Hypothalamus (tissue), 51 donors: Measurements from ENCODE around the gene FAM131A.

Experiments used
- DNase-seq, 51 donors: peaks; one replicate each; lab custom pipeline; 2025; lab: John Stamatoyannopoulos, UW

Gene FAM131A

DNA sequence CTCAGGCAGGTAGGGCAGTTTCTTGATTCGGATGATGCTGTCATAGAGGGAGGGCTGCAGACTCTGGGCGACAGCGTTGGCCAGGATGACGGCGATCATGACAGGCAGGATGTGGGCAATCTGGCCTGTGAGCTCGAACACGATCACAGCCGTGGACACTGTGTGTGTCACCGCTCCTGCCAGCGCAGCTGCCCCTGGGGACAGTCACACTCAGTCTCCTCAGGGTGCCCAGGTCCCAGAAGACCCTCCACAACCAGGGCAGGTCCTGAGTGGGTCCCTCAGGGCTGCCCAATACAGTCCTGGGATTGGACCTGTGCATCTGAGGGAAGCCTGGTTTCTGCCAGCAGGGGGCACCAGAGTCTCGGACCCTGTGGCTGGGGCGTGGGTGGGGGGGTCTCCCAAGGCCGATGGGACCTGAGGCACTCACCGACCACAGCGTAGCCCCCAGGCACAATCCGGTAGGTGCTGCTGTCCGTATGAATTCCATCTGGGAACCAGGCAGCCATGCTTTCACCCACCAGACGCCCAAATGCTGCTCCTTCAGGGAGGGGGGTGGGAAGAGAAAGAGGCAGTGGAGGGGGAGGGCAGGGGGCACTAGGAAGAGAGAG is 16.8 kb downstream of the FAM131A start:
- DNase-seq = peak in 26 of 51 donors; percentile 5 to 68 (median 30)

DNA sequence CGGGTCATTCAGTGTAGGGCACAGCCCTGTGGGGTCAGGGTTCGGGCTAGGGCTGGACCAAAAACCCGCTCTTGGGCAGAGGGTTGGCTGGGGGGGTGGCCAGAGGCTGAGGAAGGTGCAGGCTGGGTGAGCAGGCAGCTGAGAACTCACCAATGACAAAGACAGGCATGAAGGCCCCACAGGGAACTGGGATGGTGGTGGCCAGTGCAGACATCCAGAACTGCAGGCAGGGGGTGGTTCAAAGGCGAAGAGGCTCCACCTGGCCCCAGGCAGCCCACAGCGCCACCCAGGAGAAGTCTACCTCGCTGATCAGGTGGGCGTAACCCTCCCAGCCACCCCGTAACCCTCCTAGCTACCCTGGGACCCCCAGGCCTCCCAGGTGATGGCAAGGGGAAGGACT is 17.4 kb downstream of the FAM131A start:
- DNase-seq = no peak

DNA sequence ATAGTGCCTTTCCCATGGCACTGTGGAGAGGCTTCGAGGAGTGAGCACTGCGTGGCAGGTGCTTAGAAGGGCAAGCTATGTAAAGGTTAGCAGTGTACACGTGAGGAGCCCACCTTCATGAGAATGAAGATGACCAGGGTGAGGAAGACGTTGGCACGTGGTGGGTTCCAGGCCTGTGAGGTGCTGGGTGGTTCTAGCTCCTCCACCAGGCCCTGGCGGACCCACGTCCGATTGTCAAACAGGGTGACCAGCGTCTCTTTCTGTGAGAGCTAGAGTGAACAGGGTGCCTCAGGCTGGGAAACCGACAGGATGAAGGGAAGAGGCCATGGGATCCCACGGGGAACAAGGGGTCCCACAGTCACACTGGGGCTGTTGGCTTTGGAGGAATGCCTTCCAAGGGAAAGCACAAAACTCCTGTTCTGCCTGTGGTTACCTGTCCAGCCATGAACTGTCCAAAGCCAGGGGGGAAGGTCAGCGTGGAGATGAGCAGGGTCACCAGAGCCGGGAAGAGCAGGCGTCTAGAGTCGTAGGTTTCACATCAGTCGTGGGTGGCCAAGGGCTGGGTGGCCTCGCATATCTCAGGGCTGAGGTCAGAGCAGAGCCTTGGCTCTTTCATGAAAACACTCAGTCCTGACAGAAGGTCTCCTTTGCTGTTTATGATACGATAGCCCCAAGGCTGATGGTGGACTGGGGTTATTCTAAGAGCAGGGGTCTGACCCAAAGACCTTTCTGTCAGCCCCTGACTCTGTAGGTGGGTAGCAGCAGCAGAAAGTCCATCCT is 18.1 kb downstream of the FAM131A start:
- no peak for DNase-seq

DNA sequence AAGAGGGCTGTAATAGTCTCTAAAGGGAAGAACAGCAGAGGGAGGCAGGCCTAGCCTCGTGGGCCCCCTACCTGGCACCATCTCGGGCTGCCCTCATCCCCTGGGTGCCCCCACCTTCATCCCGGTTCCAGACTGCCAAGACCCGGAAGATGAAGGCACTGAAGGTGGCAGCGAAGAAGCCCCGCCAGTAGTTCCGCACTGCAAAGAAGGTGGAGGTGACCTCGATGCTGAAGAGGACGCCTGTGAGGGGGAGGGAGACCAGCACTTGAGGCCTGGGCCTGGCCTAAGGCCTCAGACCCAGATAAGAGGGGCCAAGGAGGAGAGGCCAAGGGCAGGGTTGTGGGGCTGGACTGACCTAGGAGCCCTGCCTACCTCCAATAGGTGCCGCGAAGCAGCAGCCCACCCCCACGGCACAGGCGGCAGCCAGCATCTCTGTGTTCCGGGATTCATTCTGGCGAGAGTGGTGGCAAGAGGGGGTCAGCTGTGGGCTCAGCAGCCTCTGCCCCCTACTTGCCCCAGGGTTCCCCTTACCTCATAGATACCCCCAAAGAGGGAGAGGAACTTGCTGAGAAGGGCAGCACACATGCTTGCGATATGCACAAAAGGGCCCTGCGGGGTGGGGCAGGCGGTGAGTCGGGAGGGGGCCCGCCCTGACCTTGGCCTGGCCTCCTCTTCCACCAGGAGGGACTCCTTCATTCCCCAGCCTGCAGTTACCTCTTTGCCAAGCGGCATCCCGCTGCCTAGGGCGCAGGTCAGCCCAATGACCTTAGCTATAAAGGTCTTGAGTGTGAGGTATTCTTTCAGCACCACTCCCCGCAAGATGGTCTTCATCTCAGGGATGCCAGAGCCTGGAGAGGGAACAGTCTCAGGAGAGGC is 20.1 kb downstream of the FAM131A start:
- no peak for DNase-seq

DNA sequence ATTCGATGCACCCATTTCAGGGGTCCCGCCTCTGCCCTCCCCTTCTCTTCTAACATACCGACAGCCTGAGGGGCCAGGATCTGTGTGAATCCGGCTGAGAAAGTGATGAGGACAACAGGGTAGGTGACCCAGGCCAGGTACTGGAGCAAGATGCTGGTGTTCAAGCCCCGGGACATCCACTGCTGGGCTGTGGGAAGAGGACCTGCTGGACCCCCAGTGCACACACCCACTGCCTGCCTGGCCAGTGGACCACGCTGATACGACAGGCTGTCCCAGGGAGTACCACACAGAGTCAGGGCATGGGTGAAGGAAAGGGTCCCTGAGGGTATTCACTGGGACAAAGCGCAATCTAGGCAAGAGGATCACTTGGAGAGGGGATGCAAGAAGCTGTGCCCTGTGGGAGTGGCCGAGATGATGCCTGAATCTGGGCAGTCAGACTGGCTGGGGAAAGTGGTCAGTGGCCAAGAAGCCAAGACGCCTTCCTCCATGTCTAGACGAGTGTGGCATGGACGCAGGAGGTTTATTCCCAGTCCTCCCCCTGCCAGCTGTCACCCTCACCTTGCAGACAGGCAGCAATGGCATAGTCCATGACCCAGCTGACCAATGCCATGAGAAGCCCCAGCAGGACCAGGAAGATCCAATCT is 20.8 kb downstream of the FAM131A start:
- DNase-seq = no peak

DNA sequence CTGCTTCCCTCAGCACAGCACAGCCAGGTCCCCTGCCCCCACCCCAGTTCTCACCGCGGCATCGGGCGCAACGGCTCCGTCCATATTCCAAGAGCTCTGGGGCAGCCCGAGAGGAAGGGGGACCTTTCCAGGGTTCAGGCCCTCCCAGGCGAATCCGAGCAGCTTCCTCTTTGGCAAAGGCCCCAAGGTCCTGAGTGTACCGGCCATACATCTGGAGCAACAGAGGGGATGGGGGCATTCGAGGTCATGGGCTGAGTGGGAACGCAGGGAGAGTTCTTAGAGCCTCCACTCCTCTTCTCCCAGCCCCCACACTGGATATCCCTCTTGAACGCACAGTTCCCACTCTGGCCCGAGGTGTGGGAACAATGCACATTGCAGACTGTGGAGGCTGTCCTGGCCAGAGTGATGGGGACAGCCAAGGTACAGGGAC is 21.5 kb downstream of the FAM131A start:
- DNase-seq = no peak

DNA sequence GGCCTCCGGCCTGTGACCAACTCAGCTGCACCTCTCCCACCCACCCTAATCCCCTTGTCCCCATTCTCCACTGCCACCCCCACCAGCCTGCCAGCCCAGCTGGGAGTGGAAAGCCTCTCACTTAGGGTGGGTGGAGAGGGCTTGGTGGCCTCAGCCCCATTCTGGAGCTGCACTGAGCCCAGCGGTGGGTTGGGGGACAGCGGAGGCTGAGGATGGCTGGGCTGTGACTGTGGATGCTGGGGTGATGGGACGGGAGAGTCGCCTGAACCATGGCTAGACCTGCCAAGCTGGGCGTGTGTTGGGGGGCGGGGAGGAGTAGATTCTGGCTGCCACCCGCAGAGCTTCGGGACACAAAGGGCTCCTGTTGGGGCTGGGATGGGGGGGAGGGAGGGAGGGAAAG is 22.2 kb downstream of the FAM131A start:
- peak in 44 of 51 donors; percentile 14 to 89 (median 54) for DNase-seq

DNA sequence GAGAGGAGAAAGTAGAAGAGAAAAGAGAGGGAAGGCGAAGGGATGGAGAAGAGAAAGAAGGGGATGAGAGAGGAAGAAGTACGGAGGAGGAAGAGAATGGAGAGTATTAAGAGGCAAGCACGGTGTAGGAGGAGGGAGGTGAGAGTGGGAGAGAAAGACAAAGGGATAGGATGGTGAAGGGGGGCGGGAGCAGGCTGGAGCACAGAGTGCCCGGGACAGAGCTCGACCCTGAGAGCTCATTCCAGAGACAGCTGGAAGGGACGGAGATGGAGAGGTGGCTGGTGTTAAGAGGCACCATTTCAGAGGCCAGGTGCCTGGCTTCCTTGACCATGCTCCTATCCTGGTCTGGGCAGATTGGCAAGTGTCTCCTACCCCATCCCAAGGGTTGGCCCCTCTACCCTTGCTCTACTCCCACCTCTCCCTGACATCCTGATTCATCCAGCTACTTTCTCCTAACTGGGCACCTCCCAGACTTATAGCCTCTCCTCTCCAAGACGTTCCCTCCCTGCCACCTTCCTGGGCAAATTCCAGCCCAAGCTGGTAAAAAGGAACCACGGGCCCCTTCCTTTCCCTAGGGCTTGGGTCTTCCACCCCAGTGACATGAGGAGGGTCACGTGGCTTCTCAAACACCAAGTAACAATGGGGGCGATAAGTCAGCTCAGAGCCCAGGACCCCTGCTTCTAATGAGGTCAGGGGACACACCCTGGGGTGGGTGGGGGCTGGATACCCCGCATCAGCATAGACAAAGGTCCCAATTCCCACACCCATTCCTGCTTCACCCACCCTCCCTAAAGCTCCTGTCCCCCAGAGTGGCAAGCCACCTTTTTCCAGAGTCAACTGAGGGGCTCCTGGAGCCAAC is 22.9 kb downstream of the FAM131A start:
- peak in 9 of 51 donors; percentile 14 to 60 (median 38) for DNase-seq

DNA sequence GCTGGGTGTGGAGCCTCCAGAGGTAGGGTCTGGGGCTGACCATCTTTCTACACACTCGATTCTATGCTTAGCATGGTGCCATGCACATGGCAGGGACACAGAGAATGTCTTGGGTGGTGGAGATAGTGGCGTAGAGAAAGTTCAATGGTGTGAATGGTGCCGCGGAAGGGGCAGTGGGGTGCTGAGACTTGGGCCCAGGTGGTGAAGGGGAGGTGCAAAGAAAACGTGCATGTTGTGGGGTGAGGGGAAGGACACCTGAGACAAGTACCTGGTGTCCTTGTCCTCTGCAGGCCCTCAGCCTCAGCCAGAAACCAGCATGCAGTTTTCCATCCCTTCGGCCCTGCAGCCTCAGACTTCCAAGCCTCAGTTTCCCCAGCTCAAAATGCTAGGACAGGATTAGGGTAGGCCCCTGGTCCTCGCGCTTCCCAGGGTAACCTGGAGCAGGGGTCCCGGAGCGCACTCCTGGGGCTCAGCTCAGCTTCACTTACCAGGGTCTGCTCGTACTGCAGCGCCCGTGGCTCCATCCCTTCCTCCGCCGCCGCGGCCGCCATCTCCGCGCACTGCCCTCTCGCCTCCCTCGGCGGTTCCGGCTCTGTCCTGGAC is 23.6 kb downstream of the FAM131A start:
- peak in 2 of 51 donors; percentile 55 to 61 for DNase-seq

DNA sequence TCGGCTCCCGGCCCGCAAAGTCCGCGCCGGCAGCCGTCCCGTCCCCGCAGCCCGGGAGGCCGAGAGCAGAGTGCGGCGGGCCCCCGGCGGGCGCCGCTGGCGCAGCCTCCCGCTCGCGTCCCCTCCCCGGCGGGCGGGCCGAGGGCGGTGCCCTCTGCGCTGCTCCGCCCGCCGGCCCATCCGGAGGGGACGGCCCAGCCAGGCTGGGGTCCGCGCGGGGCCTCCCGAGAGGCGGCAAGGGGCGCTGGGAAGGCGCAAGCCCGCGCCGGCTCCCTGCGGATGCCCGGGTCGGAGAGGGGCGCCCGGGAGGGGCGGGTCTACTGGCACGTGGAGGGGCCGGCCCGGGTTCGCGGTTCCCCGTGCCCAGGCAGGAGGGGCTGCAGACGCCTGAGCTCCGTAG is 24.1 kb downstream of the FAM131A start, which contains the start of the genes CLCN2 and POLR2H:
CLCN2 (minus strand) TSS at position 74 of the 400 bp plus-strand sequence. CDS start 126 bp downstream, outside the sequence.
POLR2H (plus strand) TSS at position 179 of the 400 bp plus-strand sequence. CDS start 1,783 bp downstream, outside the sequence.
- peak in 44 of 51 donors; percentile 34 to 83 (median 67) for DNase-seq

DNA sequence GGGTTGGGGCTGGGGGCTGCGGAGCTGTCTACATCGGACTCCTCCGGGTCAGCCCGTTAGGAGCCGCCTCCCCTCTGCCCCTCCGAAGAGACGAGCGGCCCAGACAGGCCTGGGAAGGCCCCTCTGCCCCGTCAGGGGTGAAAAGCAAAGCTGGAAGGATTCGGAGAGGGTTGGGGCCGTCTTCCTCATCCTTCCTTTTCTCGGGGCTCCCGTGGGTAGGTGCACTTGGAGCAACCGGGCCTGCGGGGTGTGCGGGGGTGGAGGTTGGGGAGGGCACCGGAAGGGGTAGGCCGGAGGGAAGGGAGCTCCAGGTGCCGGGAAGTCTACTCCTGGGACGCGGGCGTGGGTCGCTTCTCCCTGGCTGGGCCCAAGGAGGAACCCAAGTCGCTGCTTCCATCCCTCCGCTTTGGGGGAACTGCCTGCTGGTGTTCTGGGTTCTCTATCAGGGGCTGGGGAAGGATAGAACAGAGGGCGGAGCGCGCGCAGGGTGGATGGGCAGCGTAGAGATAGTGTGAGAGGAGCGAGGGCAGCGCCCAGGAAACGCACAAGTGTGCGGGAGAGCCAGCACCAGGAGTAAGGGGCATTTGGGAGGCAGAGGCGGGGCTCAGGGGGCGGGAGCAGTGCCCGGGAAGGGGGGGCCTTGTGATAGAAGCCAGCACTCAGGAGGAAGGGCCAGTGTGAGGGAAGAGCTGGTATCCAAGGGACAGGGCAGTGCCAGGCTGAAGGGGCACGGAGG is 24.7 kb downstream of the FAM131A start:
- peak in 48 of 51 donors; percentile 17 to 93 (median 78) for DNase-seq

DNA sequence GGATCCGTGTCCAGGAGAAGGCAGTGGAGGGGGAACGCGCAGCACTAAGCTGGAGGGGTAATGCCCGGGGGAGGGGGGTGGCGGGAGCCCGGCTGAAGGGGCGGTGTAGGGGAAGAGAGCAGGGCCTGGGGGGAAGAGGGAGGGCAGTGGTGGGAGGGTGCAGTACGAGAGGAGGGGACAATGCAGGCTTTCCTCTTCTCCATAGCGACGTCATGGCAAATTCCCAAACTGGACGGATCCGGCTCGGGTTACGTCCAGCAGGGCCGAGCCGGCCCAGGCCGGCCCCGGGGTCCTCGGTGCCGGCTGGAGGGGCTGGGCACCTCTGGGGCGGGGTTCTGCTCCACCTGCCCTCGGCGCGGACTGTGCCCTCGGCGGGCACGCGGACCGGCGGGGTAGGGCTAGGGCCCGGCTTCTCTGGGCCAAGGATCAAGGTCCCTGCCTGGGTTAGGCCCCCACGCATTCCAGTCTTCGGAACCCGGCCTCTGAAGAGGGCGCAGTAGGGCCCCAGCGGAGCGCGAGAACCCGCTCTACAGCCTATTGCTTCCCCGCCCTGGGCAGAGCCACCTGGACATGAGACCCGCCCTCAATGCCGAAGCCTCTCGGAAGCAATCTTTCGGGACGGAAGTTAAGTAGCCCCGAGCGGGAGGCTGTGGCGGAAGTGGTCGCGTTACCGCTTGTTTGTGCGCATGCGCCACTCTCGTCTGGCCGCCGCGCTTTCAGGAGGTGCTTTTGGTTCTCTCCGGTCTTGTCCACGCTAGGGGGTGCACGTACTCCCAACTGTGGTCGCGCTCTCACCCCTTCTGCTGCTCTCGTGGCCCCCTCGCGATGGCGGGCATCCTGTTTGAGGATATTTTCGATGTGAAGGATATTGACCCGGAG is 25.5 kb downstream of the FAM131A start:
- DNase-seq = peak; percentile 66 to 97 (median 89)

DNA sequence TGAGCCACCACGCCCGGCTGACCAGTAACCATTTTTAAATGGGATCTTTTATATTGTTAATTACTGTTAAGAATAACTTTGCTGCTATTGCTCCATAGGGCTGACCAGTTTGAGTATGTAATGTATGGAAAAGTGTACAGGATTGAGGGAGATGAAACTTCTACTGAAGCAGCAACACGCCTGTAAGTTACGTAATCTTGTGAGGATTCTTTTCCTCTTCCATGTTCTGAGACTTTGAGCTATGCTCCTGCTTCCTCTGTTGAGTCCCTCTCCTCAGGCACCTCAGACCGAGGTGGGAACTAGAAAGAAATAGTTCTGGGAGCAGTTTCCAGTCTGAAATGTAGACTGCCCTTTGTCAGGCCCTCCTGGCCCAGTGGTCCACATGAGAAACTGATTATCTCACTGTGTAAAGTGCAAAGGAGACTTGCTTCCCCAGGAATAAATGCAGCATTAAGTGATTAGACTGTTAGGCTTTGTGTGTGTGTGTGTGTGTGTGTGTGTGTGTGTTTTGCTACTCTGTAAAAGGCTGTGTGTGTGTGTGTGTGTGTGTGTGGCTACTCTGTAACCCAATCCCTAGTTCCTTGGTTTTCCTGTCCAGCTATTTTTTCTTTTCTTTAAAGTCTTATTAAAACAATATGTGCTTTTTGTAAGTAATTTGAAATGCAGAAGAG is 29.4 kb downstream of the FAM131A start:
- DNase-seq = no peak

DNA sequence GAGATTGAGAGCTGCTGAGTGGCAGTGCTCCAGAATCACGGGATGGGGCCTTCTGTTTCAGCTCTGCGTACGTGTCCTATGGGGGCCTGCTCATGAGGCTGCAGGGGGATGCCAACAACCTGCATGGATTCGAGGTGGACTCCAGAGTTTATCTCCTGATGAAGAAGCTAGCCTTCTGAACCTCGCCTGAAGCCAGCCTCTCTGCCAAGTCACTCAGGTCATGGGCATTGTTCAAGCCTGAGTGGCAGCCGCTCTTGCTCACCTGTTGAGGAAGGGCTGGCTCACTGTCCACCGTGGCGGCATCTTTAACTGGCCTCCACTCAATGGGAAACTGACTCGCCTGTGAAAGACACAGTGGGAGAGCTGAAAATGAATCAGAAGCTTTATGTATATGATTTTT is 30.7 kb downstream of the FAM131A start:
- peak in 1 of 51 donors; percentile 32 for DNase-seq

DNA sequence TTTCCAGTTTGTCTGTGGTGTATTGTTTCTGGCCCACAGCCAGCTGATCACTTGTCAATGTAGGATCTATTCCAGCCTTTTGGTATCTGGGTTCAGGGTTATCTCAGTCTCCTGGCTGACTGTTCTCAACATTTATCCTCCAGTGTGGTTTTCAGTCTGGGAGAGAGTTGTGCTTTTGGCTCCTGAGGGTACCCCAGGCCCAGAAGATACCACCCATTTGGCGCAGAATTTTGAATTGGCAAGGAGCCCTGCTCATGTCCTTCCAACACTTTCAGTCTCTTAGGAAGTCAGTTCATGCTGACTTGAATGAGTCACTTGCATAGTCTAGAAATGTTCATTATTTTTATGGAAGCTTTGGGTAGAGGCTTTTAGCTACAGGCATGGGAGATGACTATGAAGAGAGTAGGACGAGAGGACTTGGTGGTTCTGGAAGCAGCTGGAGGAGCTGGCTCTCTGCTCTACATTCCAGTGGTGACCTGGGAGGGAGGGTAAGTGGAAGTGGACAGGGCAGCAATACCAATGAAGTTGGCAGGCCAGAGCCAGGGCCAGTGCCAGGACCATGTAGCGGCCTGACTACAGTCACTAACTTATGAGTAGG is 31.3 kb downstream of the FAM131A start:
- peak in 30 of 51 donors; percentile 10 to 71 (median 46) for DNase-seq

DNA sequence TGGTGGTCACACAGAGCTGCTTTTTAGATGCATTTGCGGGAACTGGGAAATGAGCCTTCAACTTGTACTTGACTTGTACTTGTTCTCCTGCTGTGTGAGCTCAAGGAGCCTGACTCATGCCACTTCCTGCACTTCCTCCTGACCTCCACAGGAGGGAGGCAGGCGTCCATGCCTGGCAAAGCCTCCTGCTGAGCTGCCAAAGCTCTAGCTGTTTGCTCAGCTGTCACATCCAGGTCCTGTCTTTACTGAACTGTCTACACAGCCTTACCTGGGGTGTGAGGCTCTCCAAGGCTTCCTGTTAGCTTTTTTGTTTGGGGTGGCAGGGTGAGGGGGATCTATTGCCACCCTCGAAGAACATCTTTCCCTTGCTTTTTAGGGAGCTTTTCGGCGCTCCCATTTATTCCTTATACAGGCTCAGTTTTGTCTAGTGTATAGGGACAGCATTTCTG is 34.2 kb downstream of the FAM131A start:
- DNase-seq = peak in 47 of 51 donors; percentile 7 to 83 (median 61)
